Erythroblast (primary cell): ENCODE measurements around the gene NSG1.

Experiments
- GATA1 ChIP-seq: IDR thresholded peaks from 2 replicates; pipeline ENCODE4 v1.6.1; 2011; ENCODE audit warnings: low read depth, mild to moderate bottlenecking, control low read depth, low read length, moderate library complexity
- POLR2A ChIP-seq: IDR thresholded peaks from 2 replicates; pipeline ENCODE4 v1.6.1; 2011; ENCODE audit warnings: mild to moderate bottlenecking, low read length

- no peak for TF ChIP-seq POLR2A
- no peak for TF ChIP-seq GATA1
Measured at GRCh38 chr4:4362991-4363697, 23.8 kb upstream of the NSG1 start.
